Measurements from ENCODE around the gene FRMD6. TPM values are rescaled to one million over a fixed set of nuclear protein-coding genes. Genes with fewer than 3 reads are reported as not detected.

FRMD6 gene
- polyA plus RNA-seq, 1 experiment = 221 TPM

- H3K4me3 ChIP-seq (ENCODE audit: low read depth, low read length) = no peak overlapping the region
- no peaks in the 10 kb centered on the region for H3K27me3 ChIP-seq (ENCODE audit: control insufficient read depth, insufficient read depth, low read length)
- no peak for TF ChIP-seq CTCF (IDR thresholded peaks at IDR 0.05; ENCODE audit: low read depth, low read length)
- H3K27ac ChIP-seq (ENCODE audit: low read depth, low read length) = no peak overlapping the region
- ChIA-PET CTCF (no interaction called here), POLR2A (no interaction called here)
- no peak for DNase-seq (ENCODE audit: low read depth, low spot score)
- H3K9me3 ChIP-seq (ENCODE audit: control insufficient read depth, insufficient read depth, low read length) = no peaks in the 10 kb centered on the region
These were observed 38.3 kb upstream of the FRMD6 start for GRCh38 chr14:51613416-51613815.

GRCh38 chr14:51614707-51615106, 37.0 kb upstream of the FRMD6 start:
- POLR2A ChIA-PET = no interaction called here
- no peak for TF ChIP-seq CTCF (IDR thresholded peaks at IDR 0.05; ENCODE audit: low read depth, low read length)
- H3K27ac ChIP-seq (ENCODE audit: low read depth, low read length) = no peak overlapping the region
- no peak for DNase-seq (ENCODE audit: low read depth, low spot score)
- H3K27me3 ChIP-seq (ENCODE audit: control insufficient read depth, insufficient read depth, low read length) = no peaks in the 10 kb centered on the region
- no peak overlapping the region for H3K4me3 ChIP-seq (ENCODE audit: low read depth, low read length)
- CTCF ChIA-PET = no interaction called here
- no peaks in the 10 kb centered on the region for H3K9me3 ChIP-seq (ENCODE audit: control insufficient read depth, insufficient read depth, low read length)

GRCh38 chr14:51616256-51616655, 35.5 kb upstream of the FRMD6 start:
- CTCF ChIA-PET = interaction anchor here (1.0 kb wide), 1 partner anchor 36 kb away, joined by 4 read pairs; no protein-coding TSS in a partner anchor
- POLR2A ChIA-PET = interaction anchor here (1.3 kb wide), 1 partner anchor 35 kb away, joined by 5 read pairs; the partner anchor contains the start of gene FRMD6
- Histone ChIP-seq H3K9me3 (ENCODE audit: control insufficient read depth, insufficient read depth, low read length) (no peaks in the 10 kb centered on the region), H3K27ac (ENCODE audit: low read depth, low read length) (no peak overlapping the region), H3K4me3 (ENCODE audit: low read depth, low read length) (no peak overlapping the region), H3K27me3 (ENCODE audit: control insufficient read depth, insufficient read depth, low read length) (no peaks in the 10 kb centered on the region)
- DNase-seq (ENCODE audit: low read depth, low spot score) = no peak
- no peak for TF ChIP-seq CTCF (IDR thresholded peaks at IDR 0.05; ENCODE audit: low read depth, low read length)

- POLR2A ChIA-PET = interaction anchor here (0.6 to 1.3 kb wide), 2 partner anchors 35 to 157 kb away, joined by 5 read pairs; partner anchors contain the start of gene FRMD6
- CTCF ChIA-PET = no interaction called here
These were observed 34.8 kb upstream of the FRMD6 start for GRCh38 chr14:51616724-51617409.

More at GRCh38 chr14:51616724-51617409, 34.8 kb upstream of the FRMD6 start:
- no peak overlapping the region for H3K4me3 ChIP-seq (ENCODE audit: low read depth, low read length)
- no peak overlapping the region for H3K27ac ChIP-seq (ENCODE audit: low read depth, low read length)
- H3K9me3 ChIP-seq (ENCODE audit: control insufficient read depth, insufficient read depth, low read length) = no peaks in the 10 kb centered on the region
- DNase-seq (ENCODE audit: low read depth, low spot score) = peak; percentile 78
- H3K27me3 ChIP-seq (ENCODE audit: control insufficient read depth, insufficient read depth, low read length) = no peaks in the 10 kb centered on the region
- no peak for TF ChIP-seq CTCF (IDR thresholded peaks at IDR 0.05; ENCODE audit: low read depth, low read length)

Measured in AG04450 (cell line).